Measurements from ENCODE around the gene MNT.
"Not testable (repeated sequence)": the region's sequence is repeated elsewhere in the genome, so short reads cannot be mapped to it uniquely, and the experiment has no call there.

Gene MNT

DNA sequence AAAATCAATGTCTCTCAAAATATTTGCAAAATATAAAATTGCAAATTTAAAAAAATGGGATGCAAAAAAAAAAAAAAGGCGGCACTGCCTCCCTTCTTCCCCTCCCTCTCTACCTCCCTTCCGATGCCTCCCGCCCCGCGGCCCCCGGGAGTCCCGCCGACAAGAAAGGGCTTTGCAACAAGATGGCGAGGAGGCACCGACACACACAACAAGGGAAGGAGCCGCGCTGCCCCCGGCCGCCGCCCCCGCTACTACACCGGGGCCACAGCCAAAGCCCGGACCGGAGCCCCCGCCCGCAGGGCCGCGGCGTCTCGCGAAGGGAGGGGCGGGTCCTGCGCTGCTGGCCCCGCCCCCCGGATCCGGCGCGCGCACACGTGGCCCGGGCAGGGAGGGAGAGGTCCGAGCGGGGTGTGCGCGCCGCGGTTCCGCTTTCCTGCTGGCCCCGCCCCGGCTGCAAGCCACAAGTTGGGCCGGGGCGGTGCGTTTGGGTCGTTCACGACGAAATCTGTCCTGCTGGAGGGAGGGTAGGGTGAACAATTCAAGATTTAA lies at the start of gene MNT:
MNT (minus strand) TSS at position 184 of the 549 bp plus-strand sequence. CDS start 348 bp downstream, outside the sequence.
- in situ Hi-C loops (cut with MboI; ENCODE audit: low sequenced_read_pairs, unreplicated experiment), result no loop called here
- TF ChIP-seq, protein P1, sequence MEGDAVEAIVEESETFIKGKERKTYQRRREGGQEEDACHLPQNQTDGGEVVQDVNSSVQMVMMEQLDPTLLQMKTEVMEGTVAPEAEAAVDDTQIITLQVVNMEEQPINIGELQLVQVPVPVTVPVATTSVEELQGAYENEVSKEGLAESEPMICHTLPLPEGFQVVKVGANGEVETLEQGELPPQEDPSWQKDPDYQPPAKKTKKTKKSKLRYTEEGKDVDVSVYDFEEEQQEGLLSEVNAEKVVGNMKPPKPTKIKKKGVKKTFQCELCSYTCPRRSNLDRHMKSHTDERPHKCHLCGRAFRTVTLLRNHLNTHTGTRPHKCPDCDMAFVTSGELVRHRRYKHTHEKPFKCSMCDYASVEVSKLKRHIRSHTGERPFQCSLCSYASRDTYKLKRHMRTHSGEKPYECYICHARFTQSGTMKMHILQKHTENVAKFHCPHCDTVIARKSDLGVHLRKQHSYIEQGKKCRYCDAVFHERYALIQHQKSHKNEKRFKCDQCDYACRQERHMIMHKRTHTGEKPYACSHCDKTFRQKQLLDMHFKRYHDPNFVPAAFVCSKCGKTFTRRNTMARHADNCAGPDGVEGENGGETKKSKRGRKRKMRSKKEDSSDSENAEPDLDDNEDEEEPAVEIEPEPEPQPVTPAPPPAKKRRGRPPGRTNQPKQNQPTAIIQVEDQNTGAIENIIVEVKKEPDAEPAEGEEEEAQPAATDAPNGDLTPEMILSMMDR (IDR thresholded peaks at IDR 0.05; ENCODE audit: borderline replicate concordance, control extremely low read depth, extremely low read depth, insufficient read depth, missing control alignments), result no peak
- peak; percentile 95 for DNase-seq (ENCODE audit: low spot score)

GRCh38 chr17:2450016-2450650 lies 49.3 kb upstream of the MNT start:
- DNase-seq (ENCODE audit: low spot score), result no peak
- TF ChIP-seq, protein P1 (IDR thresholded peaks at IDR 0.05; ENCODE audit: borderline replicate concordance, control extremely low read depth, extremely low read depth, insufficient read depth, missing control alignments), result no peak
- in situ Hi-C loops (cut with MboI; ENCODE audit: low sequenced_read_pairs, unreplicated experiment), result no loop called here

GRCh38 chr17:2449486-2449885 lies 48.6 kb upstream of the MNT start:
- TF ChIP-seq, protein P1 (IDR thresholded peaks at IDR 0.05; ENCODE audit: borderline replicate concordance, control extremely low read depth, extremely low read depth, insufficient read depth, missing control alignments), result no peak
- in situ Hi-C loops (cut with MboI; ENCODE audit: low sequenced_read_pairs, unreplicated experiment), result no loop called here
- DNase-seq (ENCODE audit: low spot score), result no peak

DNA sequence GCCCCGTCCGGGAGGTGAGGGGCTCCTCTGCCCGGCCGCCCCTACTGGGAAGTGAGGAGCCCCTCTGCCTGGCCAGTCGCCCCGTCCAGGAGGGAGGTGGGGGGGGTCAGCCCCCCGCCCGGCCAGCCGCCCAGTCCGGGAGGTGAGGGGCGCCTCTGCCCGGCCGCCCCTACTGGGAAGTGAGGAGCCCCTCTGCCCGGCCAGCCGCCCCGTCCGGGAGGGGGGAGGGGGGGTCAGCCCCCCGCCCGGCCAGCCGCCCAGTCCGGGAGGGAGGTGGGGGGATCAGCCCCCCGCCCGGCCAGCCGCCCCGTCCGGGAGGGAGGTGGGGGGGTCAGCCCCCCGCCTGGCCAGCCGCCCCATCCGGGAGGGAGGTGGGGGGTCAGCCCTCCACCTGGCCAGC lies 46.6 kb upstream of the MNT start:
- in situ Hi-C loops (cut with MboI; ENCODE audit: low sequenced_read_pairs, unreplicated experiment); DNase-seq (ENCODE audit: low spot score): not testable (repeated sequence)

DNA sequence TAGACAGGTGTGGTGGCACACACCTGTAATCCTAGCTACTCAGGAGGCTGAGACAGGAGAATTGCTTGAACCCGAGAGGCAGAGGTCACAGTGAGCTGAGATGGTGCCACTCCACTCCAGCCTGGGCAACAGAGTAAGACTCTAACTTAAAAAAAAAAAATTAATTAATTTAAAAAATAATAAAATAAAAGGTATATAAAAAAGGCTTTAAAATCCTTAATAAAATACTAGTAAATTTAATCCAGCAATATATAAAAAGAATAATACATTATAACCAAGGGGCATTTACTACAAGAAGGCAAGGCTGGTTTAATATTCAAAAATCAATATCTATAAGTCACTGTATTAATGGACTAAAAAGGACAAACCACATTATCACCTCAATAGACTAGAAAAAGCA lies 44.8 kb upstream of the MNT start:
- TF ChIP-seq, protein P1 (IDR thresholded peaks at IDR 0.05; ENCODE audit: borderline replicate concordance, control extremely low read depth, extremely low read depth, insufficient read depth, missing control alignments), result no peak
- in situ Hi-C loops (cut with MboI; ENCODE audit: low sequenced_read_pairs, unreplicated experiment), result no loop called here
- DNase-seq (ENCODE audit: low spot score), result no peak

DNA sequence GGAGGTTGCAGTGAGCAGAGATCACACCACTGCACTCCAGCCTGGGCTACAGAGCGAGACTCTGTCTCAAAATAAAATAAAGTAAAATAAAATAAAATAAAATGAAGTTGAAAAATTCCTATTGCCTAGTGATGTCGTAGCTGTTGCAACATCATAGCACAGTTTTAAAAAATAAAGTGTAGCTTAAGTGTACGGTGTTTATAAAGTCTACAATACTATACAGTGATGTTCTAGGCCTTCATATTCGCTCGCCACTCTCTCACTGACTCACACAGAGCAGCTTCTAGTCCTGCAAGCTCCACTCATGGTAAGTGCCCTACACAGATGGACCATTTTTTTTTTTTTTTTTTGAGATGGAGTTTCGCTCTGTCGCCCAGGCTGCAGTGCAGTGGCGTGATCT lies 43.5 kb upstream of the MNT start:
- DNase-seq (ENCODE audit: low spot score), result no peak
- in situ Hi-C loops (cut with MboI; ENCODE audit: low sequenced_read_pairs, unreplicated experiment), result no loop called here
- TF ChIP-seq, protein P1 (IDR thresholded peaks at IDR 0.05; ENCODE audit: borderline replicate concordance, control extremely low read depth, extremely low read depth, insufficient read depth, missing control alignments), result no peak

- no peak for DNase-seq (ENCODE audit: low spot score)
- TF ChIP-seq, protein P1 (IDR thresholded peaks at IDR 0.05; ENCODE audit: borderline replicate concordance, control extremely low read depth, extremely low read depth, insufficient read depth, missing control alignments), result no peak
- in situ Hi-C loops (cut with MboI; ENCODE audit: low sequenced_read_pairs, unreplicated experiment), result no loop called here
Measured at GRCh38 chr17:2442166-2442565, 41.3 kb upstream of the MNT start.
